NCI-H2029 treated with DMSO at 0.1 percent for 48 hours (cell line): Measurements from ENCODE around the gene CDKAL1.
"Not testable (repeated sequence)": the region's sequence is repeated elsewhere in the genome, so short reads cannot be mapped to it uniquely, and the experiment has no call there.

ENCODE experiments used
- DNase-seq: peaks from one replicate; lab custom pipeline; 2025; lab: John Stamatoyannopoulos, UW

CDKAL1 gene

GRCh38 chr6:20594299-20594853 is 60.1 kb downstream of the CDKAL1 start:
- not testable (repeated sequence) for DNase-seq

DNA sequence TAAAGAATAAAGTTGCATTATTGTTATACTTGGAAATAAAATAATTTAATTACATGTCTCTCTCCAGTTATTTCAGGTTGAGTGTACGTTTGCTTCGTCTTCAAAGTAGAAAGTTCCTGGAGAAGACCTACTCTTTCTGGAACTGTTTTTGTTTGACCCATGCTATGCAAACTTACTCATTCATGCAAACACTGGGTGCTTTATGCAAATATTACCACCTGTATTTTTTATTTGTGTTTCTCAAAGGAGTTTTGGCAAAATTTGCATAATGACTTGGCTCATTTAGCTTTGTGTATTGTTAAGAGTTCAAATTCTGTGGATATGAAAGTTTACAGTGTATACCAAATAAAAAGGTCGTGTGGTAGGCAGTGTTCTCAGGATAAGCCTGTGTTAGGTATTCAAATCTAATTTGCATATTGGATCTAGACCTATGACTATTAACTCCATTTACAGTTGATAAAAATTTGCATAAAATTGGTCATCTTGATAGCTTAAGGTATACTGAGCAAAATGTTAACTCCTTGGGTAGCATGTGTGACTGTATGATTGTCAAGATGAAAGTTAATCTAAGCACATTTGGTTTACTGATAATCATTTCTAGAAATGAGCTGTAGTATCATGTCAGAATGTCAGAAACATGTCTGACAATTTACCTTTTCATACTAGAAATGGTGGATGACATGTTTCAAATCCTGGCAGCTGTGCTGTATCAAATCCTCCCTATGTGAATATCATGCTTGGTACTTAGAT is 65.2 kb downstream of the CDKAL1 start:
- DNase-seq = no peak

GRCh38 chr6:20600831-20601230 is 66.6 kb downstream of the CDKAL1 start:
- no peak for DNase-seq

DNA sequence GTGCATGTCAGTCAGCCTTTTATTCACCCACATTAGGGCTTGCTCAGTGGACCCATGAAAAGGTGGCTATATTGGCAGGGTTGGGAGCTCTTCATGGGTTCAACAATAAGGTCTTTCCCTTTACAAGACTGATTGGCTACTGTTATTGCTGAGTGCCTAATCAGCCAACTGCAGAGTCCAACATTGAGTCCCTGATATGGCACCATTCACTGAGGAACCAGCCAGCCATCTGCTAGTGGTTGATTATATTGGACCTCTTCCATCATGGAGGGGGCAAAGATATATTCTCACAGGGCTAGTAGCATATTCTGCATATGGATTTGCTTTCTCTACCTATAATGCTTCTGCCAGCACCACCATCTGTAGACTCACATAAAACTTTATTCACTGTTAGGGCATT is 69.9 kb downstream of the CDKAL1 start:
- DNase-seq = no peak

DNA sequence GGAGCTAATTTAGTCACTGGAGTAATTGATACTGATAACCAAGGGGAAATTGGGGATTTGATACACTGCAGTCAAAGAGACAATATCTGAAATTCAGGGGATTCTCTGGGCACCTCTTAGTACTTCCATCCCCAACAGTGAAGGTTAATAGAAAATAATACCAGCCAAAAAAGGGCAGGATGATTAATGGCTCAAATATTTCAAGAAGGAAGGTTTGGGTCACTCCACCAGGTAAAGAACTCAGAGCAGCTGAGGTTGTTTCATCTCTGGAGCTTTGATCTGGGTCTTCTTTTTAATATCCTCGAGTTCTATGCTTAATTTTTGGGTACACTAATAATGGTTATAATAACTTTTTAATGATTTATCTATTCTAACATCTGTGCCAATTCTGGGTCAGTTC is 70.8 kb downstream of the CDKAL1 start:
- DNase-seq = no peak

DNA sequence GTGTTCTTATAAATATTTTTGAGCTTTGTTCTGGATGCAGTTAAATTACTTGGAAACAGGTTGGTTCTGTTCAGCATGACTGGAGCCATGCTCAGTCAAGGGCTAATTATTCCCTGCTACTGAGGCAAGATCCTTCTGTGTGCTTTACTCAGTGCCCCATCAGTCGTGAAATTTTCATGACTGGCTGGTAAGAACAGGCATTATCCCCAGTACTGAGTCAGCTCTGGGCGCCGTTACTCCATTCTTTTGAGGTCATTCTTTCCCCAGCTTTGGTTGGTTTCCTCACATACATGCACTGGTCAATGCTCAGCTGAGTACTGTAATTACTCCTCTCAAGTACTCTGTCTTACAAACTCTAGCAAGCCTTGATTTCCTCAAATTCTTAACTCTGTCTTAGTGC is 71.3 kb downstream of the CDKAL1 start:
- no peak for DNase-seq

GRCh38 chr6:20606831-20607230 is 72.6 kb downstream of the CDKAL1 start:
- DNase-seq = no peak

DNA sequence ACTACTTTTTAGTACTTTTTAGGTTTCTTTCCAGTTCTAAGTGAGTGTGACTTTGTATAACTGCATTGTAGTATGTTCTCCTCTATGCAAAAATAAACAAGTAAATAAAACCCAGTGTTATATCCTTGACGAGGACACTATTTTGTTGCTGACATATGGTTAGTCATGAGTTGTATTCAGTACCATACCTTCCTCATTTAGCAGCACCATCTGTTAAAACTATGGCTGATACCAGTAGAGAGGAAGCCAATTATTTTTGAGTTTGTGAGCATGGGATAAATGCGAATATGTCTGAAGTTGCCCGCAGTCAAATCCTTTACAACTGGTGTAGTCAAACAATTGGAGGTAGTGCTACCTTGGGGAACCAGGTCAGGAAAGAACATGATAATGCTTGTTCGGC is 74.1 kb downstream of the CDKAL1 start:
- DNase-seq = no peak

- no peak for DNase-seq
Observed at GRCh38 chr6:20608905-20609304, 74.6 kb downstream of the CDKAL1 start.

DNA sequence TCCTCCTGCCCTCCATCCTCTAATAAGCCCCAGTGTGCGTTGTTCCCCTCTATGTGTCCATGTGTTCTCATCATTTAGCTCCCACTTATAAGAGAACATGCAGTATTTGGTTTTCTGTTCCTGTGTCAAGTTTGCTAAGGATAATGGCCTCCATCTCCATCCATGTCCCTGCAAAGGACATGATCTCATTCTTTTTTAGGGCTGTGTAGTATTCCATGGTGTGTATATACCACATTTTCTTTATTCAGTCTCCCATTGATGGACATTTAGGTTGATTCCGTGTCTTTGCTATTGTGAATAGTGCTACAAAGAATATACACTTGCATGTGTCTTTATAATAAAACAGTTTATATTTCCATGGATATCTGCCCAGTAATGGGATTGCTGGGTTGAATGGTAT is 75.7 kb downstream of the CDKAL1 start:
- not testable (repeated sequence) for DNase-seq

GRCh38 chr6:20610636-20611370 is 76.5 kb downstream of the CDKAL1 start:
- DNase-seq = no peak

DNA sequence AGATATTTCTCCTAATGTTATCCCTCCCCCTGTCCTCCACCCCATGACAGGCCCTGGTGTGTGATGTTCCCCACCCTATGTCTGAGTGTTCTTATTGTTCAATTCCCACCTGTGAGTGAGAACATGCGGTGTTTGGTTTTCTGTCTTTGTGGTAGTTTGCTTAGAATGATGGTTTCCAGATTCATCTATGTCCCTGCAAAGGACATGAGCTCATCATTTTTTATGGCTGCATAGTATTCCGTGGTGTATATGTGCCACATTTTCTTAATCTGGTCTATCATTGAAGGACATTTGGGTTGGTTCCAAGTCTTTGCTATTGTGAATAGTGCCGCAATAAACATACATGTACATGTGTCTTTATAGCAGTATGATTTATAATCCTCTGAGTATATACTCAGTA is 83.3 kb downstream of the CDKAL1 start:
- not testable (repeated sequence) for DNase-seq

DNA sequence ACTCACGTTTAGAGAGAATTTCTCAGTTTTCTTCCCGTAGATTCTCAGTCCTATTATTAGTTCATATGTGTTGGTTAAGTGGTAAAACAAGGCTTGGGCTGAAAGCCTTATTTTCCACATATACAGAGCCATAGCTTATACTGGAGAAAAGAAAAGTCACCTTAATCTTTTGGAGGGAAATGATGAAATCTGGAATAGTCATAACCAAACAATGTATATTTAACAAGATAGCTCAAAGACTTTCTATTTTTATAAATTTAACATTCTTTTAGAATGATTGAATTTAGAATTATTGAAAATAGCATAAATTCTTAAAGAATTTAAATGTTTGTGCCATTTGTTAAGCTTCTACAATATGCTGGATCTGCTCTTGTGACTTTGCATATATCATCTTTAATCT is 85.8 kb downstream of the CDKAL1 start:
- DNase-seq = no peak

DNA sequence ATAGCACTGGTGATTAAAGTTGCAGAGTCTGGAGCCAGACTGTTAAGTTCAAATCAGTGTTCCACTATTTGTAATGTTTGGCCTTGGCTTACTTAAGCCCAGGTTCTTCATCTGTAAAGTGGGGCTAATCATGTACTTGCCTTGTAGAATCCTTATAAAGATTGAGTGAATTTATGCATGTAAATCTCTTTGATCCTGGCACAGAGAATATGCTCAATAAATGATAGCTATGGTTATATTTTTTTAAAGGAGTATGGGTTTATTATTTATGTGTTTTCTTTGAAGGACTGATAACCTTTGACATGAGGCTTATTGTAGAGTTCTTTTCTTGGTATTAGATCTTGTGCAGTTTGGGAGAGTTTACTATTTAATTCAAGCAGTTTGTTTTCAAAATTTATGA is 89.5 kb downstream of the CDKAL1 start:
- no peak for DNase-seq

GRCh38 chr6:20626165-20626564 is 91.9 kb downstream of the CDKAL1 start:
- DNase-seq = no peak

DNA sequence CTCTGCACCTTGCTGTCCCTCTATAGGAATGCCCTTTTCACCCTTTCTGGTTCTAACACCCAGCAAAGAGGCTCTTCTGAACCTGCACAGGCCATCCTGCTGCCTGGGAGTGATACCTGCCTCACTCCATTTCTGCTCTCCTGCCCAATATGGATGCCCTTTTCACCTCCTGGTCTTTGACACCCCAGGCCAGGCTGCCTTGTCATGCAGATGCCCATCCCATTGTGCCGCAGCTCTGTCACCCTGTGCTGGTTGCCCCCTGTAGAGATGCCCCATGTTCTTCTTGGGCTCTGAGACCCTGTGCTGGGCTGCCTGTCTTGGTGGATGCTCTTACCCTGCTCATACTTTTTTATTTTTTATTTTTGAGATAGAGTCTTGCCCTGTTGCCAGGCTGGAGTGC is 95.3 kb downstream of the CDKAL1 start:
- no peak for DNase-seq

DNA sequence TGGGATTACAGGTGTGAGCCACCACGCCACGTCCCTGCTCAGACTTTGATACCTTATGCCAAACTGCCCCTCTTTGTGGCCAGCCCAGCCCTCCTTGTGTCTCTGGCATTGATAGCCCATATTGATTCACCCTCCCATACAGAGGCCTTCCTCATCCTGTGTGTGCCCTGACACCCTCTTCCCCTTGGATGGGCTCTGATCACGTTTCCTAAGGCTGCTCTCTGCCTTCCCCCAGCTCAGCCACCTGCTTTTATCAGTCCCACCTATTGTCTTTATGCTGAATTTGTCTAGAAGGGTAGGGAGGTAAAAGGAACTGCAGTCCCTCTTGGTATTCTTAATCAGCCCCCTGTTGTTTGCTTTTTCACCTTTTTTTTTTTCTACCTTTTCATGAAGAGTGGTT is 95.9 kb downstream of the CDKAL1 start:
- peak; percentile 72 for DNase-seq

- DNase-seq = peak; percentile 96
Observed at GRCh38 chr6:20630617-20631548, 96.6 kb downstream of the CDKAL1 start.

DNA sequence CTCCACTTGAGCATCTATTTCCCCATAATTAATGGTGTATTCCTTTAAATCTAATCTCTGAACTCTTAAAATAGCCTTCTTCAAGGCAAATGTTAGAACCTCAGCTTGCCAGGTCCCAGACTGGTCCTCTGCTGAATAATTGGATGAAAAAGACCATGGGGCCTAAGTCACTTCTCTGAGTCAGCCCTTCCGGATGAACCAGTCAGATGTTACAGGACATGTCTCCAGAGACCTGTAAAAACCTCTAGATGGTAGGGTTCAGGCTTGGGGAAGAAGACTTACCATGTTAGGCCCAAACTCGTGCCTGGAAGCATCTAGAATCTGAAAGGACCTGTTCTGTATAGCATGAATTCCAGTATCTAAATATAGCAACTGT is 97.3 kb downstream of the CDKAL1 start:
- no peak for DNase-seq

- DNase-seq = peak; percentile 68
Observed at GRCh38 chr6:20632696-20633095, 98.4 kb downstream of the CDKAL1 start.

- DNase-seq = no peak
Observed at GRCh38 chr6:20633566-20634340, 99.5 kb downstream of the CDKAL1 start.
